ENCODE data around the gene PYGM. TPM values are rescaled to one million over a fixed set of nuclear protein-coding genes. Genes with fewer than 3 reads are reported as not detected.

PYGM gene
- total RNA-seq, 1 experiment from 2014 or later = 1.4 TPM

- Histone ChIP-seq H3K9me3 (no peaks in the 10 kb centered on the region), H3K4me1 (peaks cover 18% of the 10 kb centered on the region), H3K27me3 (replicated peaks; ENCODE audit: control insufficient read depth, insufficient read depth, low read length) (no peaks in the 10 kb centered on the region), H3K36me3 (ENCODE audit: control insufficient read depth, insufficient read depth, low read length) (peaks cover 1% of the 10 kb centered on the region), H3K4me3 (ENCODE audit: low read depth, low read length) (no peak overlapping the region)
- no TSS peak for BruUV-seq (replicated peaks)
- no peaks in the 10 kb centered on the region for H3K9me3 Mint-ChIP-seq (ENCODE audit: unreplicated experiment)
- ChIA-PET CTCF (interaction anchor here (1.2 kb wide), 1 partner anchor 21 kb away, joined by 4 read pairs; the partner anchor contains the start of gene SF1), POLR2A (interaction anchor here (1.8 kb wide), 1 partner anchor 21 kb away, joined by 15 read pairs; the partner anchor contains the start of gene SF1)
- TF ChIP-seq CTCF (IDR thresholded peaks at IDR 0.05; ENCODE audit: insufficient read depth in 1 of 2, low read depth in 1 of 2, low read length in 1 of 2, severe bottlenecking in 1 of 2, unreplicated experiment in 1 of 2) = no peak
- H3K36me3 Mint-ChIP-seq (ENCODE audit: insufficient read depth, unreplicated experiment) = peaks cover 9% of the 10 kb centered on the region
- no peak overlapping the region for H3K27ac Mint-ChIP-seq (ENCODE audit: unreplicated experiment)
- no peak overlapping the region for H3K4me3 Mint-ChIP-seq (ENCODE audit: unreplicated experiment)
- H3K4me1 Mint-ChIP-seq (ENCODE audit: low read depth, unreplicated experiment) = peaks cover 9% of the 10 kb centered on the region
- no peaks in the 10 kb centered on the region for H3K27me3 Mint-ChIP-seq (ENCODE audit: insufficient read depth, unreplicated experiment)
- DNase-seq = no peak
- intact Hi-C loops (cut with micrococcal nuclease; ENCODE audit: unreplicated experiment) = loop anchor here (5.0 kb wide), 2 partner anchors 43 to 93 kb away; partner anchors contain the start of gene CDC42BPG
Observed at GRCh38 chr11:64799623-64800302, 40.0 kb upstream of the PYGM start.

- peaks cover 9% of the 10 kb centered on the region for H3K36me3 Mint-ChIP-seq (ENCODE audit: insufficient read depth, unreplicated experiment)
- Histone ChIP-seq H3K4me3 (ENCODE audit: low read depth, low read length) (no peak overlapping the region), H3K4me1 (peaks cover 13% of the 10 kb centered on the region), H3K27me3 (replicated peaks; ENCODE audit: control insufficient read depth, insufficient read depth, low read length) (no peaks in the 10 kb centered on the region), H3K36me3 (ENCODE audit: control insufficient read depth, insufficient read depth, low read length) (no peaks in the 10 kb centered on the region; the same call in 1 of the 2 replicates), H3K9me3 (no peaks in the 10 kb centered on the region)
- intact Hi-C loops (cut with micrococcal nuclease; ENCODE audit: unreplicated experiment) = no loop called here
- no peak for TF ChIP-seq CTCF (IDR thresholded peaks at IDR 0.05; ENCODE audit: insufficient read depth in 1 of 2, low read depth in 1 of 2, low read length in 1 of 2, severe bottlenecking in 1 of 2, unreplicated experiment in 1 of 2)
- H3K4me1 Mint-ChIP-seq (ENCODE audit: low read depth, unreplicated experiment) = peaks cover 9% of the 10 kb centered on the region
- no peaks in the 10 kb centered on the region for H3K9me3 Mint-ChIP-seq (ENCODE audit: unreplicated experiment)
- CTCF ChIA-PET = interaction anchor here (1.2 kb wide), 1 partner anchor 21 kb away, joined by 4 read pairs; the partner anchor contains the start of gene SF1
- H3K27me3 Mint-ChIP-seq (ENCODE audit: insufficient read depth, unreplicated experiment) = no peaks in the 10 kb centered on the region
- DNase-seq = no peak
- H3K27ac Mint-ChIP-seq (ENCODE audit: unreplicated experiment) = no peak overlapping the region
- no TSS peak for BruUV-seq (replicated peaks)
- POLR2A ChIA-PET = interaction anchor here (1.8 kb wide), 1 partner anchor 20 kb away, joined by 15 read pairs; the partner anchor contains the start of gene SF1
- H3K4me3 Mint-ChIP-seq (ENCODE audit: unreplicated experiment) = no peak overlapping the region
Observed at GRCh38 chr11:64799256-64799622, 39.5 kb upstream of the PYGM start.

- Histone ChIP-seq H3K9me3 (no peaks in the 10 kb centered on the region), H3K4me1 (peaks cover 4% of the 10 kb centered on the region; the same call in 1 of the 2 replicates), H3K36me3 (ENCODE audit: control insufficient read depth, insufficient read depth, low read length) (no peaks in the 10 kb centered on the region; the same call in 1 of the 2 replicates), H3K4me3 (ENCODE audit: low read depth, low read length) (no peak overlapping the region), H3K27me3 (replicated peaks; ENCODE audit: control insufficient read depth, insufficient read depth, low read length) (no peaks in the 10 kb centered on the region)
- H3K4me1 Mint-ChIP-seq (ENCODE audit: low read depth, unreplicated experiment) = no peaks in the 10 kb centered on the region
- H3K27ac Mint-ChIP-seq (ENCODE audit: unreplicated experiment) = no peak overlapping the region
- no peaks in the 10 kb centered on the region for H3K9me3 Mint-ChIP-seq (ENCODE audit: unreplicated experiment)
- BruUV-seq (replicated peaks) = no TSS peak
- H3K36me3 Mint-ChIP-seq (ENCODE audit: insufficient read depth, unreplicated experiment) = no peaks in the 10 kb centered on the region
- CTCF ChIA-PET = no interaction called here
- TF ChIP-seq CTCF (IDR thresholded peaks at IDR 0.05; ENCODE audit: insufficient read depth in 1 of 2, low read depth in 1 of 2, low read length in 1 of 2, severe bottlenecking in 1 of 2, unreplicated experiment in 1 of 2) = no peak
- no peaks in the 10 kb centered on the region for H3K27me3 Mint-ChIP-seq (ENCODE audit: insufficient read depth, unreplicated experiment)
- POLR2A ChIA-PET = no interaction called here
- no peak for DNase-seq
- H3K4me3 Mint-ChIP-seq (ENCODE audit: unreplicated experiment) = no peak overlapping the region
- intact Hi-C loops (cut with micrococcal nuclease; ENCODE audit: unreplicated experiment) = no loop called here
Observed at GRCh38 chr11:64796757-64797541, 37.2 kb upstream of the PYGM start.

Measured in Caco-2 (cell line).